Stomach (tissue), 9 donors: ENCODE data around the gene ASPDH. TPM values are rescaled to one million over a fixed set of nuclear protein-coding genes. Genes with fewer than 3 reads are reported as not detected.

Experiments
- DNase-seq, 2 donors: peaks; one replicate each; pipeline versions ENCODE4 v3.0.0 to v3.0.0-alpha.2; 2013 to 2019
- H3K27ac ChIP-seq, 5 donors: fragments of 200-600 bp in 4 of 5; sonication (generic) in 4 of 5; one replicate each; pipeline ENCODE4 v1.5.1; 2013 to 2019; ENCODE audit warnings: mild to moderate bottlenecking in 1 of 5, moderate library complexity in 1 of 5
- H3K27me3 ChIP-seq, 3 donors: fragments of 200-600 bp; sonication (generic); one replicate each; pipeline ENCODE4 v1.5.1; 2017 to 2019; ENCODE audit warnings: mixed run types in 1 of 3
- H3K36me3 ChIP-seq, 4 donors: fragments of 200-600 bp; sonication (generic); 1 replicate in 3 of 4; 2 replicates in 1 of 4; pipeline ENCODE4 v1.5.1; 2016 to 2019
- H3K4me1 ChIP-seq, 4 donors: fragments of 200-600 bp; sonication (generic); one replicate each; pipeline ENCODE4 v1.5.1; 2016 to 2019
- H3K4me3 ChIP-seq, 4 donors: fragments of 200-600 bp; sonication (generic) in 3 of 4; one replicate each; pipeline ENCODE4 v1.5.1; 2016 to 2019; ENCODE audit warnings: mild to moderate bottlenecking in 1 of 4
- H3K9me3 ChIP-seq, 4 donors: fragments of 200-600 bp; sonication (generic); one replicate each; pipeline ENCODE4 v1.5.1; 2016 to 2019
- EP300 ChIP-seq: sonication (generic); formaldehyde crosslinking; IDR thresholded peaks from one replicate; pipeline ENCODE4 v1.6.1; 2017; ENCODE audit warnings: antibody characterized with exemption
- POLR2A ChIP-seq, 4 donors: fragments of 450-650 bp; IDR thresholded peaks; one replicate each; pipeline ENCODE4 v1.6.1; 2016; ENCODE audit warnings: antibody characterized with exemption in 4 of 4, control low read depth in 2 of 4, mild to moderate bottlenecking in 1 of 4, moderate library complexity in 1 of 4
- POLR2AphosphoS5 ChIP-seq, 3 donors: sonication (generic); formaldehyde crosslinking; IDR thresholded peaks; one replicate each; pipeline ENCODE4 v1.6.1; 2016; ENCODE audit warnings: antibody characterized with exemption in 3 of 3
- WGBS, 5 donors: extraction: QIAGEN DNeasy Blood & Tissue Kit in 3 of 5; methylation state at CpG; one replicate each; pipeline versions ENCODE4 v1.1.5 to v1.1.7; 2013 to 2018; 5-methylcytosine and 5-hydroxymethylcytosine counted together
- intact Hi-C: fragments of 100-400 bp; cut with DNase I; formaldehyde crosslinking; loops from one replicate; pipeline ENCODE4 v1.15.1; 2023; ENCODE audit warnings: low total_unique reads
- polyA plus RNA-seq, 3 donors: library from polyadenylated mRNA; stranded (reverse); fragments of 200-250 nt; gene quantifications; one replicate each; pipeline ENCODE4 v1.2.3, GENCODE V29; 2013
- total RNA-seq, 5 donors: library from RNA; depleted of rRNA; stranded (reverse); fragments of >200 nt; gene quantifications; one replicate each; pipeline versions ENCODE4 v1.1.0 to v1.2.3, GENCODE V29; 2014 to 2016
- TF ChIP-seq, protein P1 (sequence below), 7 experiments: fragments of 450-650 bp in 4 of 7; fragments of 200-600 bp in 3 of 7; sonication (generic) in 3 of 7; IDR thresholded peaks; one replicate each; pipeline ENCODE4 v1.5.1; 2016 to 2019; ENCODE audit warnings: antibody characterized with exemption in 7 of 7, control low read depth in 2 of 7, mild to moderate bottlenecking in 1 of 7
- donor health status: healthy with polysubstance abuse.
- donor health status: Bipolar disorder and iron deficiency.
- donor health status: healthy.

Gene ASPDH
- total and polyA plus RNA-seq, 8 donors: not detected

DNA sequence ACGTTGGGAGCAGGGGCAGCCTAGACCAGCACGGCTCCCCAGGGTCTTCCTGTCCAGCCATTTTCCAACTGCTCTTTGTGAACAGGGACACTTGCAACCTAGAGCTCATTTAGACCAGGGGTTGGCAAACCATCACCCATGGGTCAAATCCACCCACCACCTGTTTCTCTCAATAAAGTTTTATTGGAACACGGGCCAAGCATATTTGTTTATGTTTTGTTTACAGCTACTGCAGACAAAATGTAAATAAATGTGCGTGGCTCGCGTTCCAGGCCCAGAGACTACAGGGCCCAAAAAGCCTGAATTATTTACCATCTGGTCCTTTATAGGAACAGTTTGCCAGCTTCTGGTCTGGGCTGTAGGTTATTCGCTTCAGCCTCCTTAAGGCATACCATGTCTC lies 50.7 kb downstream of the ASPDH start:
- no peaks in the 10 kb centered on the region for H3K9me3 ChIP-seq
- H3K4me3 ChIP-seq: no peak overlapping the region
- H3K27me3 ChIP-seq: peaks cover 0 to 71% (median 28%) of the 10 kb centered on the region in 3 donors
- H3K4me1 ChIP-seq: peaks cover 0 to 7% (median 0%) of the 10 kb centered on the region in 4 donors
- 71 to 77% (median 74%) methylated on average over 7 of the region's 7 CpGs for whole genome bisulfite sequencing, 5 donors
- DNase-seq: no peak
- no peaks in the 10 kb centered on the region for H3K36me3 ChIP-seq
- H3K27ac ChIP-seq: no peak overlapping the region
- intact Hi-C loops: no loop called here
- TF ChIP-seq POLR2AphosphoS5 (IDR thresholded peaks at IDR 0.05): no peak
- TF ChIP-seq POLR2A (IDR thresholded peaks at IDR 0.05): no peak
- TF ChIP-seq EP300: no peak
- TF ChIP-seq, protein P1, sequence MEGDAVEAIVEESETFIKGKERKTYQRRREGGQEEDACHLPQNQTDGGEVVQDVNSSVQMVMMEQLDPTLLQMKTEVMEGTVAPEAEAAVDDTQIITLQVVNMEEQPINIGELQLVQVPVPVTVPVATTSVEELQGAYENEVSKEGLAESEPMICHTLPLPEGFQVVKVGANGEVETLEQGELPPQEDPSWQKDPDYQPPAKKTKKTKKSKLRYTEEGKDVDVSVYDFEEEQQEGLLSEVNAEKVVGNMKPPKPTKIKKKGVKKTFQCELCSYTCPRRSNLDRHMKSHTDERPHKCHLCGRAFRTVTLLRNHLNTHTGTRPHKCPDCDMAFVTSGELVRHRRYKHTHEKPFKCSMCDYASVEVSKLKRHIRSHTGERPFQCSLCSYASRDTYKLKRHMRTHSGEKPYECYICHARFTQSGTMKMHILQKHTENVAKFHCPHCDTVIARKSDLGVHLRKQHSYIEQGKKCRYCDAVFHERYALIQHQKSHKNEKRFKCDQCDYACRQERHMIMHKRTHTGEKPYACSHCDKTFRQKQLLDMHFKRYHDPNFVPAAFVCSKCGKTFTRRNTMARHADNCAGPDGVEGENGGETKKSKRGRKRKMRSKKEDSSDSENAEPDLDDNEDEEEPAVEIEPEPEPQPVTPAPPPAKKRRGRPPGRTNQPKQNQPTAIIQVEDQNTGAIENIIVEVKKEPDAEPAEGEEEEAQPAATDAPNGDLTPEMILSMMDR (IDR thresholded peaks at IDR 0.05): no peak

Other genes with a start within 250 kb of the ASPDH start
- gene KCNC3, start 184.5 kb downstream of the ASPDH start, total RNA-seq: 1 to 10 TPM in 2 of 5 donors, under 1 TPM in 2, not detected in 1; 0.37 to 2.3 (median 0.95) TPM
- under 1 TPM in 2 of 3 donors, not detected in 1; 0.25 to 0.31 TPM for gene KCNC3, start 184.5 kb downstream of the ASPDH start, polyA plus RNA-seq
- 10 to 100 TPM in 1 of 5 donors, 1 to 10 TPM in 1, under 1 TPM in 1, not detected in 2; 0.18 to 87.5 (median 1.2) TPM for gene NAPSA, start 148.3 kb downstream of the ASPDH start, total RNA-seq
- gene NAPSA, start 148.3 kb downstream of the ASPDH start, polyA plus RNA-seq: 1 to 10 TPM in 2 of 3 donors, under 1 TPM in 1; 0.50 to 2.8 (median 2.6) TPM
- 100 to 1,000 TPM in 3 of 5 donors, 10 to 100 TPM in 2; 47.4 to 241 (median 110) TPM for gene NR1H2, start 137.5 kb downstream of the ASPDH start, total RNA-seq
- gene NR1H2, start 137.5 kb downstream of the ASPDH start, polyA plus RNA-seq: 10 to 100 TPM; 55.2 to 70.4 (median 60.5) TPM
- 10 to 100 TPM; 11.4 to 98.0 (median 17.9) TPM for gene POLD1, start 129.6 kb downstream of the ASPDH start, total RNA-seq
- 10 to 100 TPM; 29.3 to 45.3 (median 35.2) TPM for gene POLD1, start 129.6 kb downstream of the ASPDH start, polyA plus RNA-seq
- gene SPIB, start 95.0 kb downstream of the ASPDH start, total RNA-seq: 10 to 100 TPM in 1 of 5 donors, under 1 TPM in 2, not detected in 2; 0.55 to 53.3 (median 0.58) TPM
- 1 to 10 TPM in 1 of 3 donors, under 1 TPM in 2; 0.19 to 1.9 (median 0.31) TPM for gene SPIB, start 95.0 kb downstream of the ASPDH start, polyA plus RNA-seq
- not detected for gene MYBPC2, start 81.0 kb downstream of the ASPDH start, total RNA-seq
- gene MYBPC2, start 81.0 kb downstream of the ASPDH start, polyA plus RNA-seq: under 1 TPM in 2 of 3 donors, not detected in 1; 0.10 to 0.31 TPM
- 100 to 1,000 TPM in 1 of 5 donors, 10 to 100 TPM in 4; 30.8 to 284 (median 61.5) TPM for gene EMC10, start 37.4 kb downstream of the ASPDH start, total RNA-seq
- gene EMC10, start 37.4 kb downstream of the ASPDH start, polyA plus RNA-seq: 10 to 100 TPM; 33.5 to 63.2 (median 53.7) TPM
- gene GARIN5A, start 37.1 kb downstream of the ASPDH start, total RNA-seq: under 1 TPM in 3 of 5 donors, not detected in 2; 0.55 to 0.87 (median 0.58) TPM
- gene GARIN5A, start 37.1 kb downstream of the ASPDH start, polyA plus RNA-seq: 1 to 10 TPM; 1.9 to 3.1 (median 2.1) TPM
- 10 to 100 TPM in 3 of 5 donors, 1 to 10 TPM in 1, not detected in 1; 9.9 to 61.0 (median 14.5) TPM for gene JOSD2, start 2.7 kb downstream of the ASPDH start, total RNA-seq
- 10 to 100 TPM; 68.4 to 79.4 (median 68.5) TPM for gene JOSD2, start 2.7 kb downstream of the ASPDH start, polyA plus RNA-seq
- gene LRRC4B, start 54.5 kb upstream of the ASPDH start, total RNA-seq: 1 to 10 TPM in 3 of 5 donors, under 1 TPM in 1, not detected in 1; 0.45 to 4.4 (median 2.2) TPM
- gene LRRC4B, start 54.5 kb upstream of the ASPDH start, polyA plus RNA-seq: 1 to 10 TPM; 1.2 to 1.5 (median 1.5) TPM
- gene SYT3, start 126.0 kb upstream of the ASPDH start, total RNA-seq: 1 to 10 TPM in 1 of 5 donors, under 1 TPM in 1, not detected in 3; 0.14 to 1.3 TPM
- under 1 TPM in 1 of 3 donors, not detected in 2; 0.13 TPM for gene SYT3, start 126.0 kb upstream of the ASPDH start, polyA plus RNA-seq
- gene C19orf81, start 135.5 kb upstream of the ASPDH start, total RNA-seq: not detected
- 1 to 10 TPM in 1 of 3 donors, not detected in 2; 2.3 TPM for gene C19orf81, start 135.5 kb upstream of the ASPDH start, polyA plus RNA-seq
- gene SHANK1, start 205.9 kb upstream of the ASPDH start, total RNA-seq: 1 to 10 TPM in 1 of 5 donors, not detected in 4; 1.5 TPM
- 1 to 10 TPM in 1 of 3 donors, under 1 TPM in 2; 0.15 to 1.2 (median 0.15) TPM for gene SHANK1, start 205.9 kb upstream of the ASPDH start, polyA plus RNA-seq
- 10 to 100 TPM in 2 of 5 donors, 1 to 10 TPM in 1, under 1 TPM in 1, not detected in 1; 0.89 to 33.9 (median 12.2) TPM for gene CLEC11A, start 209.5 kb upstream of the ASPDH start, total RNA-seq
- gene CLEC11A, start 209.5 kb upstream of the ASPDH start, polyA plus RNA-seq: 1 to 10 TPM; 4.3 to 7.0 (median 6.9) TPM